Esophagus squamous epithelium (tissue), 5 donors: Measurements from ENCODE around the gene BAIAP2L2. TPM values are rescaled to one million over a fixed set of nuclear protein-coding genes. Genes with fewer than 3 reads are reported as not detected.

Source experiments
- DNase-seq: peaks from one replicate; lab custom pipeline; 2025; lab: John Stamatoyannopoulos, UW
- H3K27ac ChIP-seq, 4 donors: fragments of 200-600 bp; sonication (generic); one replicate each; pipeline ENCODE4 v1.5.1; 2016 to 2019; ENCODE audit warnings: mild to moderate bottlenecking in 1 of 4
- H3K27me3 ChIP-seq, 4 donors: fragments of 200-600 bp; sonication (generic); 1 replicate in 3 of 4; 2 replicates in 1 of 4; pipeline versions ENCODE4 v1.5.1 to v1.6.0; 2017 to 2021; ENCODE audit warnings: antibody characterized with exemption in 1 of 4
- H3K36me3 ChIP-seq, 3 donors: fragments of 200-600 bp; sonication (generic); one replicate each; pipeline ENCODE4 v1.5.1; 2016 to 2019
- H3K4me1 ChIP-seq, 3 donors: fragments of 200-600 bp; sonication (generic); one replicate each; pipeline ENCODE4 v1.5.1; 2017 to 2019
- H3K4me3 ChIP-seq, 4 donors: fragments of 200-600 bp; sonication (generic); 1 replicate in 3 of 4; 2 replicates in 1 of 4; pipeline ENCODE4 v1.5.1; 2016 to 2019; ENCODE audit warnings: mild to moderate bottlenecking in 2 of 4, moderate library complexity in 1 of 4
- H3K9me3 ChIP-seq, 3 donors: fragments of 200-600 bp; sonication (generic); one replicate each; pipeline ENCODE4 v1.5.1; 2016 to 2019
- POLR2A ChIP-seq, 4 donors: fragments of 450-650 bp; IDR thresholded peaks; one replicate each; pipeline ENCODE4 v1.6.1; 2017; ENCODE audit warnings: antibody characterized with exemption in 4 of 4, mild to moderate bottlenecking in 4 of 4, moderate library complexity in 3 of 4
- WGBS, 2 donors: methylation state at CpG; one replicate each; pipeline ENCODE4 v1.1.5; 2018; 5-methylcytosine and 5-hydroxymethylcytosine counted together
- intact Hi-C: fragments of 100-400 bp; cut with DNase I; formaldehyde crosslinking; loops from one replicate; pipeline ENCODE4 v1.15.0; 2022
- total RNA-seq, 4 donors: library from RNA; depleted of rRNA; stranded (reverse); fragments of >200 nt; gene quantifications; one replicate each; pipeline ENCODE4 v1.1.0, GENCODE V29; 2016
- TF ChIP-seq, protein P1 (sequence below), 6 experiments: fragments of 450-650 bp in 4 of 6; fragments of 200-600 bp in 2 of 6; sonication (generic) in 2 of 6; IDR thresholded peaks; one replicate each; pipeline ENCODE4 v1.5.1; 2016 to 2019; ENCODE audit warnings: antibody characterized with exemption in 6 of 6, mild to moderate bottlenecking in 4 of 6, moderate library complexity in 4 of 6
- donor health status: DM: yes; HTN: yes; CAD: no.

Gene BAIAP2L2
- total RNA-seq, 4 donors from 2014 or later, result 0.26 to 4.8 (median 2.8) TPM

DNA sequence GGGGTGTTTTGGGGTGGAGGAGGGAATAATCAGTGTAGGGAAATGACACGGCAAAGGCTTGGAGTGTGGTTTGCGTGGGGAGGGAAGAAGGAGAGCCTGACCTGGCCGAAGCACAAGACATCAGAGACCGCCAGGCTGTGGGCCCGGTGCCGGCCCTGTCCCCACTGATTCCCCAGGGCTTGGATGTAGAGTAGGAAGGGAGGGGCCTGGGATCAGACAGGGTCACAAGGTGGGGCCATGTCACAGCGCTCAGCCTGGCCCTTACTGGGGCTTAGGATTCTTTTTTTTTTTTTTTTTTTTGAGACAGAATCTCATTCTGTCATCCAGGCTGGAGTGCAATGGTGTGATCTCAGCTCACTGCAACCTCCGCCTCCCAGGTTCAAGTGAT is 43.5 kb downstream of the BAIAP2L2 start:
- intact Hi-C loops, result no loop called here
- Histone ChIP-seq H3K27ac (peak overlapping the region in 1 of 4 donors; percentile 25), H3K4me1 (peaks cover 0 to 22% (median 7%) of the 10 kb centered on the region in 3 donors), H3K36me3 (peaks cover 26 to 99% (median 26%) of the 10 kb centered on the region in 3 donors), H3K27me3 (no peaks in the 10 kb centered on the region), H3K9me3 (no peaks in the 10 kb centered on the region), H3K4me3 (no peak overlapping the region)
- WGBS, 2 donors, result 71 to 87% methylated on average over 8 of the region's 8 CpGs
- DNase-seq, result no peak
- TF ChIP-seq POLR2A (IDR thresholded peaks at IDR 0.05), result no peak
- TF ChIP-seq, protein P1, sequence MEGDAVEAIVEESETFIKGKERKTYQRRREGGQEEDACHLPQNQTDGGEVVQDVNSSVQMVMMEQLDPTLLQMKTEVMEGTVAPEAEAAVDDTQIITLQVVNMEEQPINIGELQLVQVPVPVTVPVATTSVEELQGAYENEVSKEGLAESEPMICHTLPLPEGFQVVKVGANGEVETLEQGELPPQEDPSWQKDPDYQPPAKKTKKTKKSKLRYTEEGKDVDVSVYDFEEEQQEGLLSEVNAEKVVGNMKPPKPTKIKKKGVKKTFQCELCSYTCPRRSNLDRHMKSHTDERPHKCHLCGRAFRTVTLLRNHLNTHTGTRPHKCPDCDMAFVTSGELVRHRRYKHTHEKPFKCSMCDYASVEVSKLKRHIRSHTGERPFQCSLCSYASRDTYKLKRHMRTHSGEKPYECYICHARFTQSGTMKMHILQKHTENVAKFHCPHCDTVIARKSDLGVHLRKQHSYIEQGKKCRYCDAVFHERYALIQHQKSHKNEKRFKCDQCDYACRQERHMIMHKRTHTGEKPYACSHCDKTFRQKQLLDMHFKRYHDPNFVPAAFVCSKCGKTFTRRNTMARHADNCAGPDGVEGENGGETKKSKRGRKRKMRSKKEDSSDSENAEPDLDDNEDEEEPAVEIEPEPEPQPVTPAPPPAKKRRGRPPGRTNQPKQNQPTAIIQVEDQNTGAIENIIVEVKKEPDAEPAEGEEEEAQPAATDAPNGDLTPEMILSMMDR (IDR thresholded peaks at IDR 0.05), result no peak

DNA sequence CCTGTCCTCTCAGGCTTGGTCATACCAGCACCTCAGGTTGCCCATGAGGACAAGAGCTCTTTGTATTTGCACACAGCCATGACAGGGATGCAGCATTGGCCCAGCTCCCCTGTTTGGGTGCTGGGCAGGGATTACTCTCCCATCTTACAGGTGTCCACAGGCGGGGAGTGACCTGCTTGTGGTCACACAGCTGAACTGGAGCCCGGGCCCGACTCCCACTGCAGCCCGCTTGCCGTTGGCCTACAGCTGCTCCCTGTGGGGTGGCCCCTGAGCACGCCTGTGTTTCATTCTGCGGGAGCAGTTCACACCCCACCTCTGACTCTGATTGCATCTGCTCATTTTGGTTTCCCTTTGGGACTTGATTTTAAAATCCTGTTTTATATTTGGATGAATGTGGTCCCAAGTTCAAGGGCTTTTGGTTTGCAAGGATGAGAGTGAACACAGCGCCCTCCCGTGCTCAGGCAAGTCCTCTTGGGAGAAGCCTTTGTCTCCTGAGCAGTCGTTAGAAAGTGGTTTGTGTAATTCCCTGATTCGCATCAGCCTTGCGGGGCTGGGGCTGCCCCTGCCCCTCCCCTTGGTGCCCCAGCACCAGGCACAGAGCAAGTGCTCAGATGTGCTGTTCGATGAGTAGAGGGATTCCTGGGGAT is 44.0 kb downstream of the BAIAP2L2 start:
- Histone ChIP-seq H3K4me3 (no peak overlapping the region), H3K36me3 (peaks cover 26 to 99% (median 26%) of the 10 kb centered on the region in 3 donors), H3K27ac (peak overlapping the region in 1 of 4 donors; percentile 25), H3K4me1 (peaks cover 0 to 22% (median 7%) of the 10 kb centered on the region in 3 donors), H3K27me3 (no peaks in the 10 kb centered on the region), H3K9me3 (no peaks in the 10 kb centered on the region)
- 79 to 97% methylated on average over 6 to 10 of the region's 13 CpGs for WGBS, 2 donors
- TF ChIP-seq POLR2A (IDR thresholded peaks at IDR 0.05), result no peak
- TF ChIP-seq, protein P1 (IDR thresholded peaks at IDR 0.05), result no peak
- no peak for DNase-seq
- intact Hi-C loops, result no loop called here

- TF ChIP-seq, protein P1 (IDR thresholded peaks at IDR 0.05), result no peak
- no peak for TF ChIP-seq POLR2A (IDR thresholded peaks at IDR 0.05)
- Histone ChIP-seq H3K27ac (no peak overlapping the region), H3K4me3 (no peak overlapping the region), H3K27me3 (no peaks in the 10 kb centered on the region), H3K36me3 (peaks cover 26 to 99% (median 26%) of the 10 kb centered on the region in 3 donors), H3K4me1 (peaks cover 0 to 22% (median 7%) of the 10 kb centered on the region in 3 donors), H3K9me3 (no peaks in the 10 kb centered on the region)
- intact Hi-C loops, result no loop called here
- WGBS, 2 donors, result 67 to 98% methylated on average over 1 to 8 of the region's 8 CpGs
- no peak for DNase-seq
These were observed 44.9 kb downstream of the BAIAP2L2 start for GRCh38 chr22:38065539-38065938.

DNA sequence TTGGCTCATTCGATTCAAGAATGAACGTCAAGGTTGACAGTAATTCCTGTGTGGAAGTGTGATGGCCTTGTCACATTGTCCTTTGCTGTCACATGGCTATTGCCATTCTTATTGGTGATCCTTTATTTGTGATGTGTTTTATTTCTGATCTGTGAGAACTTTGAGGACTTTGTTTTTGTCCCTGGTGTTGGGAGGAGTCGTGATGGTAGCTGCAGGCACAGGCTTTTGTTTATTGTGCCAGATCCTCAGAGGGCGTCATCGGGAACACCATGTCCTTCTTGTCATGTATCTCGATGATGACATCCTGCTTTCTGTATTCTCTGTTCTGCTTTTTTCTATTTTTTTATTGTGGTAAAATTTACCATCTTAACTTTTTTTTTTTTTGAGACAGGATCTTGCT is 47.7 kb downstream of the BAIAP2L2 start:
- no peak for DNase-seq
- Histone ChIP-seq H3K4me1 (peaks cover 0 to 5% (median 4%) of the 10 kb centered on the region in 3 donors), H3K4me3 (no peak overlapping the region), H3K9me3 (no peaks in the 10 kb centered on the region), H3K27me3 (no peaks in the 10 kb centered on the region), H3K27ac (peak overlapping the region in 3 of 4 donors; percentile 58 to 68 (median 61)), H3K36me3 (peaks cover 23 to 91% (median 28%) of the 10 kb centered on the region in 3 donors)
- WGBS, 2 donors, result 67 to 73% methylated on average over 6 of the region's 6 CpGs
- TF ChIP-seq, protein P1 (IDR thresholded peaks at IDR 0.05), result no peak
- TF ChIP-seq POLR2A (IDR thresholded peaks at IDR 0.05), result no peak
- intact Hi-C loops, result no loop called here
